Adrenal gland (tissue), 5 donors: ENCODE data around the gene CERCAM.

Source experiments
- CTCF ChIP-seq, 6 experiments: fragments of 450-650 bp in 4 of 6; fragments of 200-600 bp in 2 of 6; sonication (generic) in 1 of 6; IDR thresholded peaks; 1 replicate in 5 of 6; 2 replicates in 1 of 6; pipeline versions ENCODE4 v1.5.1 to v1.8.0; 2016 to 2021; ENCODE audit warnings: antibody characterized with exemption in 6 of 6, mild to moderate bottlenecking in 2 of 6, moderate library complexity in 1 of 6
- POLR2A ChIP-seq, 2 donors: fragments of 450-650 bp; IDR thresholded peaks; one replicate each; pipeline ENCODE4 v1.6.1; 2017; ENCODE audit warnings: antibody characterized with exemption in 2 of 2, mild to moderate bottlenecking in 2 of 2, moderate library complexity in 1 of 2
- donor health status: DM: no; HTN: no; CAD: no.

GRCh38 chr9:128384801-128385495 is 35.7 kb upstream of the CERCAM start:
- no peak for TF ChIP-seq CTCF (IDR thresholded peaks at IDR 0.05)
- no peak for TF ChIP-seq POLR2A (IDR thresholded peaks at IDR 0.05)
